ENCODE results near the gene ADAMTS8. TPM values are rescaled to one million over a fixed set of nuclear protein-coding genes. Genes with fewer than 3 reads are reported as not detected.
"Not testable (repeated sequence)": the region's sequence is repeated elsewhere in the genome, so short reads cannot be mapped to it uniquely, and the experiment has no call there.

Gene ADAMTS8
- total RNA-seq, 2 donors from 2014 or later, result 0.42 to 12.2 TPM

GRCh38 chr11:130439876-130440275 lies 11.5 kb upstream of the ADAMTS8 start:
- no peak overlapping the region for H3K4me3 ChIP-seq
- TF ChIP-seq CTCF (IDR thresholded peaks at IDR 0.05), result no peak
- intact Hi-C loops (cut with DNase I), result loop anchor here (10.0 kb wide), 1 partner anchor 455 kb away; no protein-coding TSS in a partner anchor

GRCh38 chr11:130439160-130439519 lies 10.7 kb upstream of the ADAMTS8 start:
- Histone ChIP-seq H3K9me3 (no peaks in the 10 kb centered on the region), H3K27me3 (no peaks in the 10 kb centered on the region), H3K36me3 (no peaks in the 10 kb centered on the region), H3K4me1 (no peaks in the 10 kb centered on the region), H3K4me3 (no peak overlapping the region), H3K9ac (ENCODE audit: low read depth in 2 of 2, low read length in 2 of 2) (no peak overlapping the region), H3K27ac (no peak overlapping the region)
- TF ChIP-seq CTCF (IDR thresholded peaks at IDR 0.05), result no peak
- no peak for DNase-seq
- intact Hi-C loops (cut with DNase I), result loop anchor here (10.0 kb wide), 1 partner anchor 456 kb away; no protein-coding TSS in a partner anchor

More at GRCh38 chr11:130439876-130440275, 11.5 kb upstream of the ADAMTS8 start:
- Histone ChIP-seq H3K9me3 (no peaks in the 10 kb centered on the region), H3K27ac (no peak overlapping the region), H3K27me3 (no peaks in the 10 kb centered on the region), H3K4me1 (no peaks in the 10 kb centered on the region), H3K36me3 (no peaks in the 10 kb centered on the region), H3K9ac (ENCODE audit: low read depth in 2 of 2, low read length in 2 of 2) (no peak overlapping the region)
- DNase-seq, result no peak

GRCh38 chr11:130438401-130439159 lies 10.2 kb upstream of the ADAMTS8 start:
- not testable (repeated sequence) for DNase-seq; H3K36me3 ChIP-seq; H3K4me3 ChIP-seq; H3K9me3 ChIP-seq; H3K4me1 ChIP-seq; H3K27me3 ChIP-seq; H3K9ac ChIP-seq (ENCODE audit: low read depth in 2 of 2, low read length in 2 of 2); H3K27ac ChIP-seq
- intact Hi-C loops (cut with DNase I), result loop anchor here (10.0 kb wide), 1 partner anchor 456 kb away; no protein-coding TSS in a partner anchor

GRCh38 chr11:130437848-130438247 lies 9.4 kb upstream of the ADAMTS8 start:
- no peak for TF ChIP-seq CTCF (IDR thresholded peaks at IDR 0.05)
- no peak overlapping the region for H3K4me3 ChIP-seq
- intact Hi-C loops (cut with DNase I), result loop anchor here (10.0 kb wide), 1 partner anchor 457 kb away; no protein-coding TSS in a partner anchor

GRCh38 chr11:130436171-130436570 lies 7.8 kb upstream of the ADAMTS8 start:
- DNase-seq, result no peak
- intact Hi-C loops (cut with DNase I), result loop anchor here (10.0 kb wide), 1 partner anchor 459 kb away; no protein-coding TSS in a partner anchor
- Histone ChIP-seq H3K9me3 (no peaks in the 10 kb centered on the region), H3K9ac (ENCODE audit: low read depth in 2 of 2, low read length in 2 of 2) (no peak overlapping the region), H3K27ac (no peak overlapping the region), H3K4me3 (no peak overlapping the region), H3K36me3 (no peaks in the 10 kb centered on the region), H3K4me1 (no peaks in the 10 kb centered on the region), H3K27me3 (no peaks in the 10 kb centered on the region)
- TF ChIP-seq CTCF (IDR thresholded peaks at IDR 0.05), result no peak

More at GRCh38 chr11:130437848-130438247, 9.4 kb upstream of the ADAMTS8 start:
- Histone ChIP-seq H3K36me3 (no peaks in the 10 kb centered on the region), H3K9ac (ENCODE audit: low read depth in 2 of 2, low read length in 2 of 2) (no peak overlapping the region), H3K27ac (no peak overlapping the region), H3K9me3 (no peaks in the 10 kb centered on the region), H3K27me3 (no peaks in the 10 kb centered on the region), H3K4me1 (no peaks in the 10 kb centered on the region)
- DNase-seq, result no peak

- no peak overlapping the region for H3K4me3 ChIP-seq
- no peak for DNase-seq
Measured at GRCh38 chr11:130435671-130436070, 7.3 kb upstream of the ADAMTS8 start.

More at GRCh38 chr11:130435671-130436070, 7.3 kb upstream of the ADAMTS8 start:
- Histone ChIP-seq H3K27me3 (peaks cover under 1% of the 10 kb centered on the region), H3K36me3 (no peaks in the 10 kb centered on the region), H3K9ac (ENCODE audit: low read depth in 2 of 2, low read length in 2 of 2) (no peak overlapping the region), H3K9me3 (no peaks in the 10 kb centered on the region), H3K4me1 (no peaks in the 10 kb centered on the region), H3K27ac (no peak overlapping the region)
- intact Hi-C loops (cut with DNase I), result loop anchor here (2.0 to 10.0 kb wide), 2 partner anchors 427 to 459 kb away; no protein-coding TSS in a partner anchor
- TF ChIP-seq CTCF (IDR thresholded peaks at IDR 0.05), result no peak

All from colonic mucosa (tissue), 4 donors.